HepG2 (cell line): ENCODE results near the gene CTF1. TPM values are rescaled to one million over a fixed set of nuclear protein-coding genes. Genes with fewer than 3 reads are reported as not detected.

Experiments
- EP300 ChIP-seq, 3 experiments: sonication (generic) in 1 of 3; formaldehyde crosslinking in 1 of 3; IDR thresholded peaks; 2 replicates each; pipeline versions ENCODE4 v1.5.1 to v1.6.1; 2011 to 2020; ENCODE audit warnings: low read depth in 2 of 3, low read length in 2 of 3, borderline replicate concordance in 1 of 3, improper control_type of control experiment in 1 of 3, mild to moderate bottlenecking in 1 of 3, missing genetic modification reagents in 1 of 3, moderate library complexity in 1 of 3
- HNRNPK ChIP-seq: fragments of 200-400 bp; formaldehyde crosslinking; IDR thresholded peaks from 2 replicates; pipeline ENCODE4 v1.6.1; 2018; ENCODE audit warnings: low read length, low read depth, moderate library complexity, mild to moderate bottlenecking; ENCODE audit not compliant: poor library complexity, severe bottlenecking
- HNRNPL ChIP-seq: fragments of 200-400 bp; formaldehyde crosslinking; IDR thresholded peaks from 2 replicates; pipeline ENCODE4 v1.6.1; 2017; ENCODE audit warnings: mild to moderate bottlenecking, low read depth, low read length
- MED8 ChIP-seq: sonication (generic); formaldehyde crosslinking; IDR thresholded peaks from 2 replicates; pipeline ENCODE4 v1.8.1; 2023; ENCODE audit warnings: mild to moderate bottlenecking, missing genetic modification reagents; ENCODE audit not compliant: insufficient replicate concordance
- PPARG ChIP-seq: conservative IDR thresholded peaks from 2 replicates; pipeline ENCODE4 v1.6.1; 2016; ENCODE audit warnings: missing biosample characterization, missing genetic modification reagents
- SATB2 ChIP-seq: sonication (generic); formaldehyde crosslinking; IDR thresholded peaks from 2 replicates; pipeline ENCODE4 v1.5.0; 2020; ENCODE audit warnings: missing genetic modification reagents
- SCMH1 ChIP-seq: sonication (generic); formaldehyde crosslinking; IDR thresholded peaks from 2 replicates; pipeline ENCODE4 v1.9.0; 2021; ENCODE audit warnings: missing genetic modification reagents, mild to moderate bottlenecking, borderline replicate concordance
- ZC3H4 ChIP-seq: sonication (generic); formaldehyde crosslinking; IDR thresholded peaks from 2 replicates; pipeline ENCODE4 v1.4.0; 2020; ENCODE audit warnings: missing genetic modification reagents, borderline replicate concordance
- ZEB1 ChIP-seq: IDR thresholded peaks from 2 replicates; pipeline ENCODE4 v1.6.1; 2012; ENCODE audit warnings: mild to moderate bottlenecking, low read depth, inconsistent platforms; ENCODE audit not compliant: insufficient replicate concordance
- ZNF234 ChIP-seq: sonication (generic); formaldehyde crosslinking; conservative IDR thresholded peaks from 2 replicates; pipeline ENCODE4 v1.5.1; 2020; ENCODE audit warnings: mild to moderate bottlenecking, missing genetic modification reagents
- ZNF256 ChIP-seq: sonication (generic); formaldehyde crosslinking; conservative IDR thresholded peaks from 2 replicates; pipeline ENCODE4 v1.4.0; 2020; ENCODE audit warnings: missing genetic modification reagents
- ZNF382 ChIP-seq: sonication (generic); formaldehyde crosslinking; IDR thresholded peaks from 2 replicates; pipeline ENCODE4 v1.5.0; 2020; ENCODE audit warnings: missing genetic modification reagents, mild to moderate bottlenecking, borderline replicate concordance
- ZNF724P ChIP-seq: sonication (generic); formaldehyde crosslinking; IDR thresholded peaks from 2 replicates; pipeline ENCODE4 v1.8.0; 2022; ENCODE audit warnings: missing genetic modification reagents, borderline replicate concordance
- polyA plus RNA-seq, 8 experiments: library from polyadenylated mRNA; depleted of rRNA in 3 of 8; stranded (reverse) in 7 of 8; unstranded in 1 of 8; fragments of >200 nt; fragmentation: Illumina TruSeq in 4 of 8; extraction: Trizol in 4 of 8; gene quantifications; 2 replicates each; pipeline versions ENCODE4 v1.2.1 to v1.2.3, GENCODE V29; 2011 to 2016; ENCODE audit warnings: low read depth in 4 of 8, missing spikeins in 1 of 8, mixed read lengths in 1 of 8; ENCODE audit not compliant: insufficient read depth in 1 of 8
- total RNA-seq, 5 experiments: library from RNA; depleted of rRNA; stranded (reverse); fragments of >200 nt; fragmentation: Illumina TruSeq; extraction: Trizol; gene quantifications; 2 replicates each; pipeline ENCODE4 v1.2.3, GENCODE V29; 2016; ENCODE audit warnings: low read depth in 1 of 5
- TF ChIP-seq, protein P1 (sequence below): sonication (generic); formaldehyde crosslinking; IDR thresholded peaks from 2 replicates; pipeline ENCODE4 v1.4.0; 2020; ENCODE audit warnings: low read depth, mild to moderate bottlenecking, missing genetic modification reagents
- TF ChIP-seq, protein P2 (sequence below): sonication (generic); formaldehyde crosslinking; IDR thresholded peaks from 2 replicates; pipeline ENCODE4 v1.5.0; 2020; ENCODE audit warnings: missing genetic modification reagents, mild to moderate bottlenecking, borderline replicate concordance
- TF ChIP-seq, protein P3 (sequence below): sonication (generic); formaldehyde crosslinking; IDR thresholded peaks from 2 replicates; pipeline ENCODE4 v1.9.0; 2021; ENCODE audit warnings: missing genetic modification reagents, borderline replicate concordance
- TF ChIP-seq, protein P4 (sequence below): sonication (generic); formaldehyde crosslinking; IDR thresholded peaks from 2 replicates; pipeline ENCODE4 v1.8.0; 2022; ENCODE audit warnings: mild to moderate bottlenecking, missing genetic modification reagents; ENCODE audit not compliant: insufficient replicate concordance
- TF ChIP-seq, protein P5 (sequence below): sonication (generic); formaldehyde crosslinking; IDR thresholded peaks from 2 replicates; pipeline ENCODE4 v1.4.0; 2020; ENCODE audit warnings: missing genetic modification reagents
- TF ChIP-seq, protein P6 (sequence below): sonication (generic); formaldehyde crosslinking; IDR thresholded peaks from 2 replicates; pipeline ENCODE4 v1.5.0; 2020; ENCODE audit warnings: missing genetic modification reagents

CTF1 gene
- total and polyA plus RNA-seq, 2 of the 13 experiments (the other 11 are each of a cell fraction or from before 2014, with no cell fraction given) = 0.13 to 1.8 TPM

DNA sequence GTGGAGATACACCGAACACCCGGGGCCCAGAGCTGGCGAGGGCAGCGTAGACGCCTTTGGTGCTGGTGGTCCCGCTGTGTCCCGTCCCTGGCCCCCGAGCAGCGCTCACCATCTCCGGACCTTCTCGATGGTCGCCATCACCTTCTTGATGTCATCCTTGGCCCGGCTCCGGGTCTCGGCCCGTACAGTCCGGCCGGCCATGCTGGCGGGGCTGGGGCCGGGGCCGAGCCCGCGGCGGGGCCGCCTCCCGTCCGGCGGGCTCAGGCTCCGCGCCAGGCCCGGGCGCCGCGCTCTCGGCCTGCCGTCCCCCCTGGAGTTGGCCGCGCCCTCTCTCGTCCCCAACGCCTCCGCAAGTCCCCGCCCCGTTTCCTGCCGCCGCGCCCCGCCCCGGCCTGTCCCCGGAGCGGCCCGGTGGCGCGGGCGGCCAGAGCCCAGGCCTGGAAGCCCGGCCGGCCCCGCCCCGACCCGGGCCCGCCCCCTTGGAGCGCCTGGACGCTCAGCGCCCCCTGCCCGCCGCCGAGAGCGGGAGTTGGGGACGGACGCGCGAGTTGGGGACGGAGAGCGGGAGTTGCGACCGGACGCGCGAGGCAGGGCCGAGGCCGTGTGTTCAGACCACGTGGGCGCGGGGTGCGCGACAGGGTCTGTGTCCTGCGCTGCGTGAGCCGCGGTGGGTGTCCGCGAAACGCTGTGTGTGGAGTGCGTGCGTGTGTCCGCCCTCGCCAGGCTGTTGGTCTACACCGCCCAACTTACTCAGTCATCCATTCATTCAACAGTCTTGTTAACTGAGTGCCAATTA, 2.5 kb upstream of the CTF1 start, which contains the start of gene BCL7C (continued):
- TF ChIP-seq, protein P1, sequence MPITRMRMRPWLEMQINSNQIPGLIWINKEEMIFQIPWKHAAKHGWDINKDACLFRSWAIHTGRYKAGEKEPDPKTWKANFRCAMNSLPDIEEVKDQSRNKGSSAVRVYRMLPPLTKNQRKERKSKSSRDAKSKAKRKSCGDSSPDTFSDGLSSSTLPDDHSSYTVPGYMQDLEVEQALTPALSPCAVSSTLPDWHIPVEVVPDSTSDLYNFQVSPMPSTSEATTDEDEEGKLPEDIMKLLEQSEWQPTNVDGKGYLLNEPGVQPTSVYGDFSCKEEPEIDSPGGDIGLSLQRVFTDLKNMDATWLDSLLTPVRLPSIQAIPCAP = peak; percentile 91; the same call in 1 of the 2 replicates
- TF ChIP-seq, protein P2, sequence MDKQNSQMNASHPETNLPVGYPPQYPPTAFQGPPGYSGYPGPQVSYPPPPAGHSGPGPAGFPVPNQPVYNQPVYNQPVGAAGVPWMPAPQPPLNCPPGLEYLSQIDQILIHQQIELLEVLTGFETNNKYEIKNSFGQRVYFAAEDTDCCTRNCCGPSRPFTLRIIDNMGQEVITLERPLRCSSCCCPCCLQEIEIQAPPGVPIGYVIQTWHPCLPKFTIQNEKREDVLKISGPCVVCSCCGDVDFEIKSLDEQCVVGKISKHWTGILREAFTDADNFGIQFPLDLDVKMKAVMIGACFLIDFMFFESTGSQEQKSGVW = no peak; the same call in 1 of the 2 replicates
- TF ChIP-seq ZNF256 (CRISPR knock-in tag) = peak; percentile 82; the same call in 1 of the 2 replicates
- TF ChIP-seq, protein P3, sequence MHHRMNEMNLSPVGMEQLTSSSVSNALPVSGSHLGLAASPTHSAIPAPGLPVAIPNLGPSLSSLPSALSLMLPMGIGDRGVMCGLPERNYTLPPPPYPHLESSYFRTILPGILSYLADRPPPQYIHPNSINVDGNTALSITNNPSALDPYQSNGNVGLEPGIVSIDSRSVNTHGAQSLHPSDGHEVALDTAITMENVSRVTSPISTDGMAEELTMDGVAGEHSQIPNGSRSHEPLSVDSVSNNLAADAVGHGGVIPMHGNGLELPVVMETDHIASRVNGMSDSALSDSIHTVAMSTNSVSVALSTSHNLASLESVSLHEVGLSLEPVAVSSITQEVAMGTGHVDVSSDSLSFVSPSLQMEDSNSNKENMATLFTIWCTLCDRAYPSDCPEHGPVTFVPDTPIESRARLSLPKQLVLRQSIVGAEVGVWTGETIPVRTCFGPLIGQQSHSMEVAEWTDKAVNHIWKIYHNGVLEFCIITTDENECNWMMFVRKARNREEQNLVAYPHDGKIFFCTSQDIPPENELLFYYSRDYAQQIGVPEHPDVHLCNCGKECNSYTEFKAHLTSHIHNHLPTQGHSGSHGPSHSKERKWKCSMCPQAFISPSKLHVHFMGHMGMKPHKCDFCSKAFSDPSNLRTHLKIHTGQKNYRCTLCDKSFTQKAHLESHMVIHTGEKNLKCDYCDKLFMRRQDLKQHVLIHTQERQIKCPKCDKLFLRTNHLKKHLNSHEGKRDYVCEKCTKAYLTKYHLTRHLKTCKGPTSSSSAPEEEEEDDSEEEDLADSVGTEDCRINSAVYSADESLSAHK (CRISPR knock-in tag) = 0 out of 2 replicates have a peak, but pooled peaks have one; percentile 67
- no peak for TF ChIP-seq HNRNPK
- peak; percentile 64 for TF ChIP-seq MED8
- TF ChIP-seq SATB2 (CRISPR knock-in tag) = peak; percentile 97
- TF ChIP-seq ZNF724P (CRISPR knock-in tag) = peak; percentile 98
- TF ChIP-seq HNRNPL = no peak
- no peak for TF ChIP-seq SCMH1 (CRISPR knock-in tag)
- no peak for TF ChIP-seq ZEB1
- no peak for TF ChIP-seq EP300 (IDR thresholded peaks at IDR 0.05; ENCODE audit: low read depth in 2 of 2, low read length in 2 of 2)
- peak; percentile 81 for TF ChIP-seq EP300 (CRISPR knock-in tag; IDR thresholded peaks at IDR 0.05; ENCODE audit: borderline replicate concordance)
- TF ChIP-seq, protein P4, sequence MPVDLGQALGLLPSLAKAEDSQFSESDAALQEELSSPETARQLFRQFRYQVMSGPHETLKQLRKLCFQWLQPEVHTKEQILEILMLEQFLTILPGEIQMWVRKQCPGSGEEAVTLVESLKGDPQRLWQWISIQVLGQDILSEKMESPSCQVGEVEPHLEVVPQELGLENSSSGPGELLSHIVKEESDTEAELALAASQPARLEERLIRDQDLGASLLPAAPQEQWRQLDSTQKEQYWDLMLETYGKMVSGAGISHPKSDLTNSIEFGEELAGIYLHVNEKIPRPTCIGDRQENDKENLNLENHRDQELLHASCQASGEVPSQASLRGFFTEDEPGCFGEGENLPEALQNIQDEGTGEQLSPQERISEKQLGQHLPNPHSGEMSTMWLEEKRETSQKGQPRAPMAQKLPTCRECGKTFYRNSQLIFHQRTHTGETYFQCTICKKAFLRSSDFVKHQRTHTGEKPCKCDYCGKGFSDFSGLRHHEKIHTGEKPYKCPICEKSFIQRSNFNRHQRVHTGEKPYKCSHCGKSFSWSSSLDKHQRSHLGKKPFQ (CRISPR knock-in tag) = no peak
- no peak for TF ChIP-seq ZNF382 (CRISPR knock-in tag)
- 0 out of 2 replicates have a peak, but pooled peaks have one; percentile 33 for TF ChIP-seq PPARG (CRISPR knock-in tag)
- TF ChIP-seq, protein P5, sequence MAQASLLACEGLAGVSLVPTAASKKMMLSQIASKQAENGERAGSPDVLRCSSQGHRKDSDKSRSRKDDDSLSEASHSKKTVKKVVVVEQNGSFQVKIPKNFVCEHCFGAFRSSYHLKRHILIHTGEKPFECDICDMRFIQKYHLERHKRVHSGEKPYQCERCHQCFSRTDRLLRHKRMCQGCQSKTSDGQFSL (CRISPR knock-in tag) = peak; percentile 66
- peak; percentile 56; the same call in 1 of the 2 replicates for TF ChIP-seq ZC3H4 (CRISPR knock-in tag)
- no peak for TF ChIP-seq ZNF234
- TF ChIP-seq, protein P6, sequence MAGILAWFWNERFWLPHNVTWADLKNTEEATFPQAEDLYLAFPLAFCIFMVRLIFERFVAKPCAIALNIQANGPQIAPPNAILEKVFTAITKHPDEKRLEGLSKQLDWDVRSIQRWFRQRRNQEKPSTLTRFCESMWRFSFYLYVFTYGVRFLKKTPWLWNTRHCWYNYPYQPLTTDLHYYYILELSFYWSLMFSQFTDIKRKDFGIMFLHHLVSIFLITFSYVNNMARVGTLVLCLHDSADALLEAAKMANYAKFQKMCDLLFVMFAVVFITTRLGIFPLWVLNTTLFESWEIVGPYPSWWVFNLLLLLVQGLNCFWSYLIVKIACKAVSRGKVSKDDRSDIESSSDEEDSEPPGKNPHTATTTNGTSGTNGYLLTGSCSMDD (CRISPR knock-in tag) = peak; percentile 98
